ENCODE results near the gene RAB3A.

- no peak for TF ChIP-seq ZHX1 (conservative IDR thresholded peaks at IDR 0.05; ENCODE audit: low read length)
- TF ChIP-seq SIN3A (IDR thresholded peaks at IDR 0.05; ENCODE audit: borderline replicate concordance in 2 of 2, control insufficient read depth in 1 of 2, low read depth in 2 of 2, low read length in 2 of 2) = no peak
- TF ChIP-seq EZH2 (IDR thresholded peaks at IDR 0.05; ENCODE audit: borderline replicate concordance, low read depth, low read length) = no peak
- TF ChIP-seq NFXL1 (CRISPR knock-in tag; IDR thresholded peaks at IDR 0.05) = no peak
- TF ChIP-seq ZNF609 (CRISPR knock-in tag; IDR thresholded peaks at IDR 0.05; ENCODE audit: borderline replicate concordance) = no peak
- no peak for TF ChIP-seq TAF1 (IDR thresholded peaks at IDR 0.05; ENCODE audit: control insufficient read depth, extremely low read depth, insufficient read depth, low read length, severe bottlenecking)
These were observed 28.9 kb downstream of the RAB3A start for GRCh38 chr19:18174983-18175382.
